SHP77 treated with DMSO at 0.1 percent for 48 hours (cell line): ENCODE data around the gene PPEF1.
"Not testable (repeated sequence)": the region's sequence is repeated elsewhere in the genome, so short reads cannot be mapped to it uniquely, and the experiment has no call there.

Experiments used
- DNase-seq: peaks from one replicate; lab custom pipeline; 2025; lab: John Stamatoyannopoulos, UW

Gene PPEF1

DNA sequence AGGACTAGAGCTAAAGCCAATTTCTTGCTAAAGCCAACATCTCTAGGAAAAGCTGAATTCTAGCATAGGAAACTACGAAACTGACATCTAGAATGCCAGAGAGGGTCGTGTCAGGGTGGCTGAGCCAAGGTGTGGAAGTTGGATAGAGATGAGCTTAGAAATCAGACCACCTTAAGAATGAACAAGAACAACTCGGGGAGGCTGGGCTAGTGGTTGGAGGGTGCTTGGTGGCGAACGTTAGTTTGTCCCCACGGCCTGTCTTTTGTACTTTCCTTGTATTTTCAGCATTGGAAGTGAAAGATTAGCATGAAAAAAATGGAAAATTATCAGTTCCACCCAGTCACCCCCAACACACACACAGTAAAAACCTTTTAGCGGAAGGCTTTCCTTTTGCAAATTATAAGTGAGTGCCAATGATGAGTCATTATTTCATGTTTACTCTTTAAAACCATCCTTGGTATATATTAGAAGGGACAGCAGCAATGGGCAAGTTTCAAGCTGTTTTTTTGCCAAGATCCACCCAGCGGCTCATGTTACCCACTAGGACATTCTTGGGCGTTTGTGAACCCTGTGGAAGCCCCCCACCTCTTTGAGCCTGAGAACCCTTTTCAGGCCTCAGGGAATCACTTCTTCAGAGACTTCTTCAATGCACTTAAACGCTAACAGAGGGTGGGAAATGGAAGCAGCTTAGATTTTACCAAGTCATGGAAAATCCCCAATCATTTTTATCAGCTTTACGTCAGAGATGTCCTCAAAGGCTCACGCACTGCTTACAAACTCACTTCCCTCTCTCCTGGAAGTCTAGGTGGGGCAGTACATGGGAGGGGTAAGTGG is 4.9 kb upstream of the PPEF1 start:
- DNase-seq: no peak

DNA sequence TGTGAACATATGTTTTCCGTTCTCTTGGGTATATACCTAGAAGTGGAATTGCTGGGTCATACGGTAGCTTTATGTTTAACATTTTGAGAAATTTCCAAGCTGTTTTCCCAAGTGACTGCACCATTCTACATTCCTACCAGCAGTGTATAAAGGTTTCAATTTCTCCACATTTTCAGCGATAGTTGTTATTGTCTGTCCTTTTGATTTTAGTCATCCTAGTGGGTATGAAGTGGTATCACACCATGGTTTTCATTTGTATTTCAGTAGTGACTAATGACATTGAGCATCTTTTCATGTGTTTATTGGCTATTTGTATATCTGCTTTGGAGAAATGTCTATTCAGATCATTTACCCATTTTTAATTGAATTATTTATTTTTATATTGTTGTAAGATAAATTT is 2.4 kb downstream of the PPEF1 start:
- no peak for DNase-seq

DNA sequence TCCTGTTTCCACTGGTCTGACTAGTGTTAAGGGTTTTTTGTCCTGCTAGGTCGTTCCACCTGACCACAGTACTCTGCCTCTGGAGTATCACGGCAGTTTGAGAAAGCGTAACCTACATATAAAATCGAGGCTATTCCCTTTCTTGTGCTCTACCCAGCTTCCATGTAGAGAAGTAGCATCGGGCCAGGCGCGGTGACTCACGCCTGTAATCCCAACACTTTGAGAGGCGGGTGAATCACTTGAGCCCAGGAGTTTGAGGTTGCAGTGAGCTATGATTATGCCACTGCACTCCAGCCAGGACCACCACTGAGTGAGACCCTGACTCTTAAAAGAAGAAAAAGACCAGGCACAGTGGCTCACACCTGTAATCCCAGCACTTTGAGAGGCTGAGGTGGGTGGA is 7.5 kb downstream of the PPEF1 start:
- no peak for DNase-seq

DNA sequence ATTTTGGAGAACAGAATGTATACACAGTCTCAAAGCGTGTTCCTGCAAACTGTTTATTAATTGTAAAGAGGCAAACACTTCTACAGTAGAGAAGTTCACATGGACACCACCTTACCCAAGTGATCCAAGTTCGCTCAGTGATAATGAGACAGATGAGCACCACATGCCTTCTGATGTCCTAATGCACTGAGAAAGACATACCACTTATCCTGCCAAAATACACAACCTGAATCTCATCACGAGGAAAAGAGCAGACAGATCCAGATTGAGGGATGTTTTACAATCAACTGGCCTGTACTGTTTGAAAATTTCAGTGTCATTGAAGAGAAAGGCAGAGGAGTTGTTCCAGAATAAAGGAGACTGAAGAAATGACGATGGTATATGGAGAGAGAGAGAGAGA is 12.4 kb downstream of the PPEF1 start:
- DNase-seq: no peak

DNA sequence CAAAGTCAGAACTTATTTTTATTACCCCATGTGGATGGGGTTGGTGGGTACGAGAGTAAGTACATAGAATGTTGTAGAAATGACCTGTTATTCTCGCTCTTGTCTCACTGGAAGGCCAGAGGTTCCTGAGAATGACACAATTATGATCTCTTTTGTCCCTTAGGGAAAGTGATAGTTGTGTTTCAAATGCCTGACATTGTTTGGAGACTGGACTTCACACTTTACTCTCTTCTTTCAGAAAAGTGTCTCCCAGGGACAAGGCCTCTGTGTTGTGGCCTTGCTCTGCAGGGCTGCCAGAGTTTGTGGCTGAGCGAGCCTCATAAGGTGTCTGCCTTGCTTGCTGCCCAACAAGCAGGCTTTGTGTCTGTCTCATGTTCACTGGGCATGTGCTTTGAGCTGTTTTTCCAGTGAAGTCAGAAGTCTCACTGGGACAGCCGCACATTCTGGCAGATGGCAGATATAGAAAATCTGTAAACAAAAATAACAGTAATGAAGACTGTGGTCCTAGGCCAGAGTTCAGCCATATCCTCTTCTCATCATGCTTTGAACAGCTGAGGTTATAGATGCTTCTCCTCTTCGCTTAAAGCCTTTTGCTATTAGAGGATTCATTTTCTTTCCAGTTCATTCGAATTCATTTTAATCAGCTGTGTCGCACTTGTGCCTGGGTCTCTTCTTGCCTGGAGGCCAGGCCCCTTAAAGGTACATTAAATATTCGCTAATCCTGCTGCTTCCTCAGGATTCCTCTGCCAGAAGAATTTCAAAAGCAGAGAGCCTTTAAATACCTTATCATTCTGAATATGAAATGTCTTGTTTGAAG is 14.4 kb downstream of the PPEF1 start:
- no peak for DNase-seq

DNA sequence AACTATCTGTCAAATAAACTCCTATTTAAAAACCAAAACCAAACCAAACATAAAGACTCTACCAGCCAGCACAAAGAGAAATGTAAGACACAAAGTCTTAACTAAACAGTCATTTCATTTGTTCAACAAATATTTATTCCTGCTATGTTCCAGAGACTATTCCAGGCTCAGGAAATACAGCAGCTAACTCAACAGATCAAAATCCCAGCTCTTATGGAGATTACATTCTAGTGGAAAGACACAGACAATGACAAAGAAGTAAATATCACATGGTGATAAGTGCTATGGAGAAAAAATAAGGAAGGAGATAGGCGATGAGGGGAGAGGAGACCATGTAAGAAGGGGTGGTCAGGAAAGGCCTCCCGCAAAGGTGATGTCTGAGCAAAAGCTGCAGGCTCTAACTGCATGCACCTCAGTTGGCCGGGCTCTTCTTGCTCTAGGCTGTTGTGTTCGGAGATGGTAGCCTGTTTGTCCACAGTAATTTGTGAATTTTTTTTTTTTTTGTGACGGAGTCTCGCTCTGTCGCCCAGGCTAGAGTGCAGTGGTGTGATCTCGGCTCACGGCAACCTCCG is 15.1 kb downstream of the PPEF1 start:
- DNase-seq: no peak

DNA sequence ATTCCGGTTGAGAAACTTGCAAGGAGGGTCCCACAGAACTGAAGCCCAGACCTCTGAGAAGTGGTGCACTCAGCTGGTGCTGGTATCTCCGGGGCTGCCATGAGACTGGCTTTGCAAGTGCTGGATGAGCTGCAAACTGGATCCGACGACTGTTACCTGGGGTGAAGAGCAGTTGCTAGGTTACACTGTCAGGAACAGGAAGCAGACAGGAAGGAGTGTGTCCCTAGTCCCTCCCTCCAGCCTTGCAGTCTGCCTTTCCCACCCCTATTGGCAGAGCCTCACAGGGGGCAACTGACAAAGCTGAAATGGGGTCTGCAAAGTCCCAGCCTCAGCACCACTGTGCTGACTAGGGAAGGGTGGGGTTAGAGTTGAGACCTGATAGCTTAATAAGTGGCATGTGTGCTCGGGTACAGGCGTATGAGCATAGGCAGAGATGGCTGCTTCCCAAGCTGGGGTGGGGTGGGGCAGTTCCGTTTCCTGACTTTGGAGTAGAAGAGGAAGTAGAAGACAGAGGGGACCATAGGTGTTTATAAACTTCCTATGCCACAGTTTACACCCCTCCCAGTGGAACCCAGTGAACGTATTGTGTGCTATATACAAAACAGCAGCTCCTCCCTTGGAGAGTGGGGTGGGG is 18.0 kb downstream of the PPEF1 start:
- DNase-seq: no peak

DNA sequence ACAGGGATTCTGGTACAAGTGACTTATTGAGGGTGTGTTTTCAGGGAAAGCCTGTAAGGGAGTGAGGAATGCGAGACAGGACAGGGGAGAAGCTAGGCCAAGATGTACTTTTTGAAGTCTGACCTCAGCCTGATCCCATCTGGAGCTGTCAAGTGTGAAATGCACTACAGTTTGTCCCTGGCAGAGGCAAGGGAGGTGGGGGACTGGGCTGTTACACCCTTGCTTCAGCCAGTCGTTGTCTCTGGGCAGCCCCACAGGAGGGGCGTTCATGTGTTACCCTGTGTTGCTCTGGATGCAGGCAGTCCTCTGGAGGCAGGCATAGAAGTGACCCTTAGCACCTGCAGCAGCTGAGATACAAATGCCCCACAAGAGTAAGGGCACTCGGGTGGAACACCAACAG is 25.8 kb downstream of the PPEF1 start:
- no peak for DNase-seq

DNA sequence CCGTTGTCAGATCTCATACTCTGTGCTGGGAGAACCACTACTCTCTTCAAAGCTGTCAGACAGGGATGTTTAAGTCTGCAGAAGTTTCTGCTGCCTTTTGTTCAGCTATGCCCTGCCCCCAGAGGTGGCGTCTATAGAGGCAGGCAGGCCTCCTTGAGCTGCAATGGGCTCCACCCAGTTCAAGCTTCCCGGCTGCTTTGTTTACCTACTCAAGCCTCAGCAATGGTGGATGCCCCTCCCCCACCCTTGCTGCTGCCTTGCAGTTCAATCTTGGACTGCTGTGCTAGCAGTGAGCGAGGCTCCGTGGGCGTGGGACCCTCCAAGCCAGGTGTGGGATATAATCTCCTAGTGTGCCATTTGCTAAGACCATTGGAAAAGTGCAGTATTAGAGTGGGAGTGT is 32.2 kb downstream of the PPEF1 start:
- not testable (repeated sequence) for DNase-seq

DNA sequence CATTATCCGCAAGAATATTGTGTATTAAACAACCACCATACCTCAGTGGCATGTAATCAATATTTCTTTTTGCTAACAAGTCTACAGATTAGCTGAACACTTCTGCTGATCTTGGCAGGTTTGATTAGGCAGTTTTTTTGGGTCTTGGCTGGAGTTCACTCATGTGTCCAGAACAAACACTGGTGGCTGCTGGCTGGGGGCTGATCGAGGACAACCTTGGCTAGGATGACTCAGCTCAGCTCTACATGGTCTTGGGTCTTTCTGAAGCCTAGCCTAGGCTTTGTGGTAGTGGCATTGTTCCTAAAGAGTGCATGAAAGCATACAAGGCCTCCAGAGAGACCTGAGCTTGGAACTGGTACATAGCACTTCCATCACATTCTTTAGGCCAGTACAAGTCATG is 41.1 kb downstream of the PPEF1 start:
- no peak for DNase-seq

DNA sequence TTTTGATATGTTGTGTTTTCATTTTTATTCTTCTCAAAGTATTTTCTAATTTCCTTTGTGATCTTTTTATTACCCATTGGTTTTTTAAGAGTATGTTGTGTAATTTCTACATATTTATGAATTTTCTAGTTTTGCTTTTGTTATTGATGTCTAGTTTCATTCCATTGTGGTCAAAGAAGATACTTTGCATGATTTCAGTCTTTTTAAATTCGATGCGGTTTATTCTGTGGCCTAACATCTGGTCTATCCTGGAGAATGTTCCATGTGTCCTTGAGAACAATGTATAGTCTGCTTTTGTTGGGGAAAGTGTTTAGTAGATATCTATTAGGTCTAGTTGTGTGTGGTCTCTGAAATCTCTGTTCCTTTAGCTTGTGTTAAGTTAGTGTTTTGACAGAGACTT is 46.2 kb downstream of the PPEF1 start:
- DNase-seq: no peak

DNA sequence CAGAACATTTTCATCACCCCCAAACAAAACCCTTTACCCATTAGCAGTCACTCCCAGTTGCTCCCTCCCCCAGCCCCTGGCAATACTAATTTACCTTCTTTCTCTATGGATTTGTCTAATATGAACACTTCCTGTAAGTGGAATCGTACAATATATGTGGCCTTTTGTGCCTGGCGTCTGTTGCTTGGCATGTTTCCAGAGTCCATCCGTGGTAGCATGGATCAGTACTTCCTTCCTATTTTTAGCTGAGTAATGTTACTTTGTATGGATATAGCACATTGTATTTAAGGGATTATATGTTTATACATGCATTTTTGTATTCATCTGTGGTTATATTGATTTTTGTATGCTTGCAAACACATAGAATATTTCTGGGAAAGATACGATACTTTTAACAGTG is 48.2 kb downstream of the PPEF1 start:
- no peak for DNase-seq

DNA sequence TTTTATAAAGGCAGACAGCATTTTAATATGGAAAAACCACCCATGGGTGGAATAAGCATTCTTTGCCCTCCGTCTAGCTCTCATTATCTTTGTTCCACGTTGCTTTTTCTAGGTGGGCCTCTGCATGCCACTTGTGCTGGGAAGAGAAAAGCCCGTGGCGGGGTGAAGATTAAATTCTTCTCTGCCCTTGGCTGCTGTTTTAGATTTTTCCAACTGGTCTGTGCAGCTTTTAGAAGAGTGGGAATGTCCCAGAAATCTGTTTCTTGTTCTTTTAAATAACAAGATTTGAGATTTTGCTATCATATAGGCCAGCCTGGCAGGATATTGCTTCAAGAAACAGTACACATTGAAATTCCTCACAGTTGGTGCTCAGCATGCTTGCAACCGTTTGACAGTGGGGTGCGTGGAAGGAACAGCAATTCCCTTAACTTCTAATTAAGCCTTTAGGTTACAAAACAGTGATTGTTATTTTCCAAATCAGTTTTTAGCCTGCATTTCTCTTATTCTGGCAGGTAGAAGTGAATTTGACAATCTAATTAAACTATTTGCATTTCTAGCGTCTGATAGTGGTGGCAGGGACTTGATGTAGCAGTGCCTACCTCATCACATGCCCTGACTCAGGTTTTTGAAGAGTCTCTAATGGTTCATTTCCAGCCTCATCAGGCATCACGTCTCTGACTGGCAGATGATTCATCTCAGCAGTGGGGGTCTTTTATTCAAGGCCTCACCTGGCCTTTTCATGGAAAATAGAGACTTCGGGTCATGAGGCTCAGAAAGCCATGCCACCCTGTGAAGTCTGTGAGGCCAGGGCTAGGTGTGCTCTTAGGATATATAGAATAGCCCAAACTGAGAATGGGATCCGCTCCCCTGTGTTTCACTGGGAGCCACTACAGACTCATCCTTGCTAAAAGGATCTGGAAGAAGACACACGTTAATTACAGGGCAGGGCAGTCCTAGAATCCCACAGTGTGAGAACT is 50.8 kb downstream of the PPEF1 start:
- no peak for DNase-seq

DNA sequence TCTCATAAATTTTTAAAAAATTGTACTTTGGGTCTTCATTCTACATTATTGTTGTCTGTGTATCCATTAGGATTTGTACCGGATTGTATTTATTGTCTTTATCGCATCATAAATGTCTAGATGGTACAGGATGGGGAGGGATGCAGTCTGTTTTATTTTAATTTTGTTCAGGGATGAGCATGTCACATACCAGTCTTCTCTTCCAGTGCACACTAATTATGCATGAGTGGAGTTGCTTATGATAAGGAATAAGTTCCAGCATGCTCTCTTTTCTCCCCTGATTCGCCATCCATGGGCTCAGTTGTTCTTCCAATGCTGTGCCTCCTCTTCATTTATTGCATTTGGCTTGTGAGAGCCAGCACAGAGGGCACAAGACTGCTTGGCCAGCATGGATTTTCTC is 54.3 kb downstream of the PPEF1 start:
- DNase-seq: no peak

DNA sequence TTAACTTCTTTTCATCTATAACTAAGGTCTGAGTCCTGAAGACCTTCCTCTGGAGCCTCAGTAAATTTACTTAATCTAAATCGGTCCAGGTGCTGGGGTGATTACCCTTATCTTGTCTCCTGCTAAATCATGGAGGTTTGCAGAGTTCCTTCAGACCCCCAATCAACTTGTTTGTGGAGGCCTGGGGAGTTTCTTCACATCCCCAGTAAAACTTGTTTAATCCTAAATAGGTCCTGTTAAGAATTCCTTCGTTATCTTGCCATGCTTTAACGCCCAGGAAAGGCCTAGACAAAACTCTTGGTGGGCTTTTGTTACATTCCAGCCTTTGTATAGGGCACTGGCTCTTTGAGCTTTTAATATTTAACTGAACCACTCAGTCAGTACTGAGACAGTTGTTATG is 55.7 kb downstream of the PPEF1 start:
- not testable (repeated sequence) for DNase-seq

DNA sequence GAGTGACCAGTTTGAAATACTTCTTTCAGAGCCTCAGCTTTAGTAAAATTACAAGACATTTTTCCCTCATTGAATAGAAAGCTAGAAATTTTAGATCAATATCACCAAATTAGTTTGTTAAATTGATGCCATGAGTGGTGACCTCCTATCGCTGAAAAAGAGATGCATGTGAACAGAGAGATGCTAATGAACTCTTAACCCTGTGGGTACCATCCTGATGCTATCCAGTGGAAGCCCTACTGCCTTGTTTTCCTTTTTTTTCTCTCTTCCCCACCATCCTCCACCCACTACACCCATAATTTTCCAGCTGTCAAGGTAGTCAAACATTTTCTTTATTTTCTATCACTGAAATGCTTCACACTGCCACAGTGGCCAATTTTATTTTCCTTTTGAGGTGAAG is 61.9 kb downstream of the PPEF1 start:
- no peak for DNase-seq

DNA sequence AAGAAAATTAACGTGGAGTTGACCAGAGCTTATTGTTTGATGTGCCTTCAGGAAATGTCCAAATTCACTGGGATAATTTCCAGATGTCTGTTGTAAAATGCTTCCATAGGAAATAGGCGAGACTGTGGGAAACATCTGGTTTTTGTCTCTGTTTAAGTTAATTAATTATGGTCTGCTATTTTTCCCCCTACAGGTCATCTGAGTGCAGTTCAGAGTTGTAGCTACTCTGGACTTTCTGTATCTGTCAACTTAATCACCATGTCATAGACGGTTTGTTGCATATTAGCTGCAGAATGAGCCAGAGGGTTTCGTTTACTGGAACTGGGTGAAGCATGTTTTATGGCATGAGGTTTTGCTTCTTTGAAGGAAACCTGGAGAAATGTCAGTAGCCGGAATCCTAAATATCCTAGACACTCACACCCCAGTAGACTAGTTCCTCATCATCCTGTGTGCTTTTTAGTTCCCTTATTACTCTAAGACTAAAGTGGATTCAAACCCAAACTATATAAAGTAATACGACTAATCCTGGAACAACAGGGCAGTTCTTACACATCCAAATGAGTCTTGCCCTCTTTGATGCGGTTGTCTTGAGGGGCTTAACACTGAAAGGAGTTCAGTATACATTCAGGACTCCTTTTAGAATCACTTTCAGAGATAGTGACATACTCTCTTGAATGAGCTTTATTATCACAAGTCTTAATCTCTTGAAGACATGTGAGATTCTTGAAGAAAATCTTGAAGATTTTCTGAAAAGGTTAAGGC is 62.5 kb downstream of the PPEF1 start:
- DNase-seq: no peak

DNA sequence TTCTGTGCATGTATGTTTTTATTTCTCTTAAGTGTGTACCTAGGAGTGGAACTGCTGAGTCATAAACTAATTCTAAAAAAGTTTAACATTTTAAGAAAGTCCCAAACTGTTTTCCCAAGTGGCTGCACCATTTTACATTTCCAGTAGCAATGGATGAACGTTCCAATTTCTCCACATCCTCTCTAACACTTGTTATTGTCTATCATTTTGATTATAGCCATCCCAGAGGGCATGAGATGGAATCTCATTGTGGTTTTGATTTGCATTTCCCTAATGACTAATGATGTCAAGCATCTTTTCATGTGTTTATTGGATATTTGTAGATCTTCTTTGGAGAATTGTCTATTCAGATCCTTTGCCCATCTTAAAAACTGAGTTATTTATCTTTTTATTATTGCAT is 82.5 kb downstream of the PPEF1 start:
- no peak for DNase-seq

DNA sequence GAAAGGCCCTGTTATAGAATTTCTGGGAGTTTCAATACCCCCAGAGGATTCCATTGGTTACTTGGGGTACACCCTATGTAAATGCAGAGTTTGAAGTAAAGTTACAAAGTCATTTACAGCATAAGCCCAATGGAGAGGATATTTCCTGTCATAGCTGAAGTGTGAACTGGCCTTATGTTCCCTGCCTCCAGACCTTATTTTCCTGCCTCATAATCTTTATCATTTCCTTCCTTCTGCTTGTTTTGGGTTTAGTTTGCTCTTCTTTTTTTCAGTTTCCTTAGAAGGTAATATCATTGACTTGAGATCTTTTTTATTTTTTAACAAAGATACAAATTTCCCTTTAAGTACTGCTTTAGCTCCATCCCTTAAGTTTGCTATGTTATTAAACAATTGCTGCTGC is 85.4 kb downstream of the PPEF1 start:
- no peak for DNase-seq

DNA sequence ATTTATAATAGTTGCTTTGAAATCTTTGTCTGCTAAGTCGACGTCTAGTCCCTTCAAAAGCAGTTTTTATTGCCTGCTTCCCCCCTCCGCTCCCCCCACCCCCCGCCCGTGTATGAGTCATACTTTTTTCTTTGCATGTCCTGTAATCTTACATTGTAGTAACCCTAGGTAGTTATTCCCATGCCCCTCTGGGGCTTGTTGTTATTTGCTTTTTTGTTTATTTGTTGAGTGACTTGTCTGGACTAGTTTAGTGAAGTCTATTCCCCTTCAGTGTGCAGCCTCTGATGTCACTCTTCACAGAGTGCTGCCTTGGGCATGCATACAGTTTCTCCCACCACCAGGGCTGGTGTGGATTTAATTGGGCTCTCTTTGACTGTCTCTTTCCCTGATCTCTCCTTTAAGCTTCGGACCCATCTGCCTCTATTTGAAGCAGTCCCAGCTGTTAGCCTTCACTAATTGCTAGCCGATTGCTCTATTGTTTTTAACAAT is 86.2 kb downstream of the PPEF1 start:
- DNase-seq: no peak

DNA sequence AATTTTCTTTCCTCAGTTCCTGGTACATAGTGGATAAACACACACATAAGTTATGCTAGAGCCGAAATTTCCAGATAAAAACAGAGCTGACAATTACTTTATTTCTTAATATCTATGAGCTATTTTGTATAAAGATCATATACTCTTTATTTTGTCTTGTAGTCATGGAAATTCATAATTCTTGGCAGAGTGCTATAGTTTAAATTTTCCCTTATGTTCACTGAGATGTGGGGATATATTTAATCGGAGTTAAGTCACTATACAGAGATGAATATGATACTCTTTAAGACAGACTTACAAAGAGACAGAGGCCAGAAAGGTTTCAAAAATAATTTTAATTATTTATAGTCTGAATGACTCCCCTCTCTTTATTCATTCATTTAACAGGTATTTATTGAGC is 89.7 kb downstream of the PPEF1 start:
- DNase-seq: no peak
